H1 (cell line): ENCODE results near the gene RPL14. TPM values are rescaled to one million over a fixed set of nuclear protein-coding genes. Genes with fewer than 3 reads are reported as not detected.

Experiments used
- EP300 ChIP-seq, 2 experiments: IDR thresholded peaks; 1 replicate in 1 of 2; 2 replicates in 1 of 2; pipeline ENCODE4 v1.6.1; 2011 to 2012; ENCODE audit warnings: low read depth in 2 of 2, low read length in 2 of 2, mild to moderate bottlenecking in 2 of 2, borderline replicate concordance in 1 of 2, inconsistent platforms in 1 of 2, moderate library complexity in 1 of 2
- polyA plus RNA-seq, 7 experiments: library from polyadenylated mRNA; depleted of rRNA in 3 of 7; stranded (reverse) in 5 of 7; unstranded in 2 of 7; fragments of >200 nt in 5 of 7; fragments of 200-250 nt in 2 of 7; gene quantifications; 1 replicate in 5 of 7; 2 replicates in 1 of 7; 4 replicates in 1 of 7; pipeline versions ENCODE4 v1.2.1 to v1.2.3, GENCODE V29; 2011 to 2013; ENCODE audit warnings: missing spikeins in 2 of 7, mixed read lengths in 2 of 7
- total RNA-seq: library from RNA; stranded (reverse); fragmentation: NEBNext Ultra II Directional; extraction: Animal tissue kit (Norgen Biotek cat#: 25700); gene quantifications from 2 replicates; pipeline ENCODE4 v1.2.1, GENCODE V29; 2021

The RPL14 gene
- total and polyA plus RNA-seq, 2 of the 8 experiments (the other 6 are each of a cell fraction or from before 2014, with no cell fraction given) = 1,192 to 2,341 TPM

GRCh38 chr3:40450438-40450837 is 6.7 kb upstream of the RPL14 start (continued):
- no peak for TF ChIP-seq EP300 (IDR thresholded peaks at IDR 0.05; ENCODE audit: borderline replicate concordance in 1 of 2, low read depth in 2 of 2, low read length in 2 of 2)
- TF ChIP-seq, all 59 proteins: peak for 0
